Measurements from ENCODE around the gene ROBO2. TPM values are rescaled to one million over a fixed set of nuclear protein-coding genes. Genes with fewer than 3 reads are reported as not detected.

The ROBO2 gene
- polyA plus RNA-seq, 1 of the 3 experiments (the other 2 are of a cell fraction) = not detected

GRCh38 chr3:77618686-77619085, 578.8 kb downstream of the ROBO2 start:
- CTCF ChIA-PET = no interaction called here
- no peak overlapping the region for H3K4me3 ChIP-seq (ENCODE audit: low read depth in 2 of 2, low read length in 1 of 2)
- whole genome bisulfite sequencing (ENCODE audit: low lambda C conversion rate) = 55% methylated on average over 3 of the region's 3 CpGs
- H3K36me3 ChIP-seq (replicated peaks in 1 of 2; ENCODE audit: control insufficient read depth in 1 of 2, insufficient read depth in 2 of 2, low read length in 1 of 2) = no peaks in the 10 kb centered on the region
- H3K79me2 ChIP-seq (ENCODE audit: insufficient read depth) = no peaks in the 10 kb centered on the region
- no peak overlapping the region for H3K27ac ChIP-seq (ENCODE audit: low read depth in 2 of 2, low read length in 1 of 2)
- no peaks in the 10 kb centered on the region for H3K9me3 ChIP-seq
- TF ChIP-seq USF2 (IDR thresholded peaks at IDR 0.05; ENCODE audit: borderline replicate concordance, low read depth, low read length) (no peak), TEAD4 (IDR thresholded peaks at IDR 0.05; ENCODE audit: borderline replicate concordance, insufficient read depth) (no peak), NRF1 (IDR thresholded peaks at IDR 0.05; ENCODE audit: low read depth, low read length) (no peak), CHD2 (IDR thresholded peaks at IDR 0.05; ENCODE audit: low read length, partially characterized antibody) (no peak), JUND (IDR thresholded peaks at IDR 0.05) (no peak), SMC3 (IDR thresholded peaks at IDR 0.05; ENCODE audit: low read depth, low read length) (no peak), YY1 (IDR thresholded peaks at IDR 0.05; ENCODE audit: low read depth) (no peak), RCOR1 (IDR thresholded peaks at IDR 0.05; ENCODE audit: low read length) (no peak), RAD21 (IDR thresholded peaks at IDR 0.05; ENCODE audit: low read length) (no peak), RXRA (IDR thresholded peaks at IDR 0.05; ENCODE audit: borderline replicate concordance, low read depth) (no peak), POLR2AphosphoS5 (IDR thresholded peaks at IDR 0.05; ENCODE audit: low read depth, low read length) (no peak), TCF12 (IDR thresholded peaks at IDR 0.05) (no peak), ELF1 (IDR thresholded peaks at IDR 0.05) (no peak), FOXJ3 (CRISPR knock-in tag; IDR thresholded peaks at IDR 0.05) (no peak), FOXM1 (IDR thresholded peaks at IDR 0.05; ENCODE audit: low read depth) (no peak), SIN3A (IDR thresholded peaks at IDR 0.05; ENCODE audit: borderline replicate concordance, low read depth, low read length) (no peak), GABPA (IDR thresholded peaks at IDR 0.05; ENCODE audit: low read depth) (no peak), MEF2A (IDR thresholded peaks at IDR 0.05; ENCODE audit: borderline replicate concordance, low read depth) (no peak)
- TF ChIP-seq, protein P1, sequence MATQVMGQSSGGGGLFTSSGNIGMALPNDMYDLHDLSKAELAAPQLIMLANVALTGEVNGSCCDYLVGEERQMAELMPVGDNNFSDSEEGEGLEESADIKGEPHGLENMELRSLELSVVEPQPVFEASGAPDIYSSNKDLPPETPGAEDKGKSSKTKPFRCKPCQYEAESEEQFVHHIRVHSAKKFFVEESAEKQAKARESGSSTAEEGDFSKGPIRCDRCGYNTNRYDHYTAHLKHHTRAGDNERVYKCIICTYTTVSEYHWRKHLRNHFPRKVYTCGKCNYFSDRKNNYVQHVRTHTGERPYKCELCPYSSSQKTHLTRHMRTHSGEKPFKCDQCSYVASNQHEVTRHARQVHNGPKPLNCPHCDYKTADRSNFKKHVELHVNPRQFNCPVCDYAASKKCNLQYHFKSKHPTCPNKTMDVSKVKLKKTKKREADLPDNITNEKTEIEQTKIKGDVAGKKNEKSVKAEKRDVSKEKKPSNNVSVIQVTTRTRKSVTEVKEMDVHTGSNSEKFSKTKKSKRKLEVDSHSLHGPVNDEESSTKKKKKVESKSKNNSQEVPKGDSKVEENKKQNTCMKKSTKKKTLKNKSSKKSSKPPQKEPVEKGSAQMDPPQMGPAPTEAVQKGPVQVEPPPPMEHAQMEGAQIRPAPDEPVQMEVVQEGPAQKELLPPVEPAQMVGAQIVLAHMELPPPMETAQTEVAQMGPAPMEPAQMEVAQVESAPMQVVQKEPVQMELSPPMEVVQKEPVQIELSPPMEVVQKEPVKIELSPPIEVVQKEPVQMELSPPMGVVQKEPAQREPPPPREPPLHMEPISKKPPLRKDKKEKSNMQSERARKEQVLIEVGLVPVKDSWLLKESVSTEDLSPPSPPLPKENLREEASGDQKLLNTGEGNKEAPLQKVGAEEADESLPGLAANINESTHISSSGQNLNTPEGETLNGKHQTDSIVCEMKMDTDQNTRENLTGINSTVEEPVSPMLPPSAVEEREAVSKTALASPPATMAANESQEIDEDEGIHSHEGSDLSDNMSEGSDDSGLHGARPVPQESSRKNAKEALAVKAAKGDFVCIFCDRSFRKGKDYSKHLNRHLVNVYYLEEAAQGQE (IDR thresholded peaks at IDR 0.05; ENCODE audit: low read depth, low read length) = no peak
- POLR2A ChIA-PET = no interaction called here
- H3F3A ChIP-seq (replicated peaks; ENCODE audit: insufficient read depth) = no peaks in the 10 kb centered on the region
- no peak for DNase-seq
- no peak overlapping the region for H2AFZ ChIP-seq (ENCODE audit: low read depth)
- H4K20me1 ChIP-seq (ENCODE audit: insufficient read depth) = no peaks in the 10 kb centered on the region
- H3K4me1 ChIP-seq (ENCODE audit: control insufficient read depth in 1 of 2, insufficient read depth in 2 of 2, low read depth in 1 of 2, low read length in 1 of 2) = no peaks in the 10 kb centered on the region
- no peak overlapping the region for H3K9ac ChIP-seq
- no peaks in the 10 kb centered on the region for H3K9me2 ChIP-seq
- H3K4me2 ChIP-seq = no peak overlapping the region
- no peaks in the 10 kb centered on the region for H3K27me3 ChIP-seq (ENCODE audit: insufficient read depth)

Measured in SK-N-SH (cell line).